HG02642 (cell line): Measurements from ENCODE around the gene MLPH.

Experiments
- ATAC-seq: cut with Tn5 transposase; IDR thresholded peaks from one replicate; pipeline ENCODE4 v1.9.1; 2021; ENCODE audit warnings: mild to moderate bottlenecking; ENCODE audit not compliant: unreplicated experiment, poor library complexity

MLPH gene

DNA sequence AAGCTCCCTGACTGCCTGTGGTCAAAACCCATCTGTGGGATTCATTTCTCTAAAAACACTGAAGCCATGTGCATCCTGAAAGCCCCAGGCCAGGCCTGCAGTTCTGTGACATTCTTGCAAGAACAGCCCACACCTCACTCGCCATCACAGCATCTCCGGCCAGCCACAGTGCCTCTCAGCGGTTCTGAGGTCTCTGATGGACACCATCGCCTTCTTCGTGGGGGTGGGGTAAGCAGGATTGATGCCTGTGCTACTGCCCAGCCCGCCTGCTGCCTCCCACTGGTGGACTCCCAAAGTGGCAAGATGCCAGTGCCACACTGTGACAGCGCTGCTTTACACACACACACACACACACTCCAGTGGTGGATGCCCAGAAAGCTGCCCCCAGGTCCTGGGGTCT is 74.2 kb downstream of the MLPH start:
- ATAC-seq, result no peak

- no peak for ATAC-seq
These were observed 76.8 kb downstream of the MLPH start for GRCh38 chr2:237563816-237564215.

GRCh38 chr2:237564526-237565131 is 77.6 kb downstream of the MLPH start:
- no peak for ATAC-seq

GRCh38 chr2:237565974-237566373 is 78.9 kb downstream of the MLPH start:
- no peak for ATAC-seq

DNA sequence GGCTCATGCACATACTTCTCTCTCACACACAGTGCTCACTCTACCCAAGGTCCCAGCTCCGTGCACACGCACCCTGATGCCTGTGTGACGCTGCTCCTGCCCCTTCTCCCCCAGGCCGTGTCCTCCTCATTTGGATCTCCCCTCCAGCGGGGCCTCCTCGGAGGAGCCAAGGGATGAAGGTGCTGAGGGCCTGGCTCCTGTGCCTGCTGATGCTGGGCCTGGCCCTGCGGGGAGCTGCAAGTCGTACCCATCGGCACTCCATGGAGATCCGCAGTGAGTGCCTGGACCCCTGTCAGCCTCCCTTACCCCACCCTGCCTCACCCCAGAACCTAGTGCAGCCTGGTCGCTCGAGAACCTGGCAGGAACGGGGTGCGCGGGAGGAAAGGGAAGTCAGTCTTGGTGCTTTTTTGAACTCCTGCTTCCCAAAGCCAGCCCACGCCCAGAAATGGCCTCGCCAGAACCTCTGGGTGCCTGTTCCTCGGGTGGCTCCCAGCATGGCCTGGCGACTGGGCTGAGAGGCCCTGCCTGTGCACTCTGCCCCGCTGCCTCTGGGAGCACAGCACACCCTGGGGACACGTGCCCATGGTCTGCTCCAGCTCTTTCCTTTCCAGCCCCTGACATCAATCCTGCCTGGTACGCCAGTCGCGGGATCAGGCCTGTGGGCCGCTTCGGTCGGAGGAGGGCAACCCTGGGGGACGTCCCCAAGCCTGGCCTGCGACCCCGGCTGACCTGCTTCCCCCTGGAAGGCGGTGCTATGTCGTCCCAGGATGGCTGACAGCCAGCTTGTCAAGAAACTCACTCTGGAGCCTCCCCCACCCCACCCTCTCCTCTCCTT is 79.6 kb downstream of the MLPH start, which contains the start of gene PRLH:
Gene PRLH, plus strand, starts transcription at position 174 of the 835 bp plus-strand sequence. Its CDS starts 0 bp downstream, at position 174.
- ATAC-seq, result no peak

- ATAC-seq, result no peak
These were observed 80.4 kb downstream of the MLPH start for GRCh38 chr2:237567276-237568029.

DNA sequence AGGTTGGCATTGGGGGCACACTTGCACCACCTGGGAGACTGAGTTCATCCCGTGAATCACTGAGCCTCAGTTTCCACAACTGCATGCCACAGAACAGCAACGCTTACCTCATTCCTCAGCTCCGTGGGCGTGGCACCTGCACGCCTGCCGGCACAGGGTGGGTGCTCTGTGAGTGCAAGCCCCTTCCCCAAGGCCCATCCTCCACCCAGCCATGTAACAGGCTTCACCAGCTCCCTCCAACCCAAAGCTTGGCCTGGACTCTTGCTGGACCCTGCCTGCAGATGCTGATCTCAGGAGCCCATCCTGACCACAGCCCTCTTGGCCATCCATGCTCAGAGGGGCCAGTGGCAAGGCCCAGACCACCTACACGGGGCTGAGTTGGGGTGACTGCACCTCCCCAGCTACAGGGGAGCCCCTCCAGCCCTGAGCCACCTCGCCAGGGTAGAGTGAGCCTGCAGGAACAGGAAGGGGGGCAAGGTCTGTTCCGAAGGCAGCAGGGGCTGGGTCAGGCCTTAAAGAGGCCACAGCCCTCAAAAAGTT is 81.1 kb downstream of the MLPH start:
- ATAC-seq, result no peak

GRCh38 chr2:237569041-237569440 is 82.0 kb downstream of the MLPH start:
- no peak for ATAC-seq

GRCh38 chr2:237569896-237570295 is 82.8 kb downstream of the MLPH start:
- ATAC-seq, result no peak

DNA sequence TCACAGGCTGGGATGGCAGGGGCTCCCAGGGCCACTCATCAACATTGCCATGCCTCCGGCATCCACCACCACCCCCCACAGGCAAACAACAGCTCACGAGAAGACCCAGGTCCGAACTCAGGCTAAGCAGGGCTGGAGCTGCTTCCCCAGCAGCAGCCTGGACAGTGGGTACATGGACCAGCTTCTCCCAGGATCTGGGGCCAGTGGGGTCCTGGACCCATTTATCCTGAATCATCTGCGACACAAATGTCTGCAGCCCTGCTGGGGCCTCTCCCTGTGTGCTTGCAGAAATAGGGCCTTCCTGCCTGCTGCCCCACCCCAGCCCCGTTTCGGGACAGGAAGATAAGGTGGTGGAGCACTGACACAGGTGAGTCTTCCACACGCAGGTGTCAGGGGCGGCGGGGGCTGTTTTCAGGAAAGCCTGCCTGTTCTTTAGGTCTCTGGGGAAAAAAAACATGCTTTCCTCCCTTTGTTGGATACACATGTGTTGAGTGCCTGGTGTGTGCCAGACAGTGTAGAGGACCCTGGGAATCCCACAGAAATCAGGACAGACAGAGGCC is 83.8 kb downstream of the MLPH start:
- ATAC-seq, result no peak

DNA sequence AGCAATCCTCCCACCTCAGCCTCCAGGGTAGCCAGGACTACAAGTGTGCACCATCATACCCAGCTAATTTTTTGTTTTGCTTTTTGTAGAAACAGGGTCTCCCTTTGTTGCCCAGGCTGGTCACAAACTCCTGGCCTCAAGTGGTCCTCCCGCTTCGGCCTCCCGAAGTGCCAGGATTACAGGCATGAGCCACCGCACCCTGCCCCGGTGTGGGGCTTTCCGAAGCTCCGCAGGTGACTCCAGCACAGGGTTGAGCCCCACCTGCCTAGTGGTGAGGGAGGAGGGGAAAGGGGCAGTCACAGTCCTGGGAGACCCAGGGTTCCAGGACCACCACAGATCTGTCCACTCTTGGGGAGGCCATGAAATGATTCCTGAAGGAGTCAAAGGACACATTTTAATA is 84.5 kb downstream of the MLPH start:
- ATAC-seq, result no peak

DNA sequence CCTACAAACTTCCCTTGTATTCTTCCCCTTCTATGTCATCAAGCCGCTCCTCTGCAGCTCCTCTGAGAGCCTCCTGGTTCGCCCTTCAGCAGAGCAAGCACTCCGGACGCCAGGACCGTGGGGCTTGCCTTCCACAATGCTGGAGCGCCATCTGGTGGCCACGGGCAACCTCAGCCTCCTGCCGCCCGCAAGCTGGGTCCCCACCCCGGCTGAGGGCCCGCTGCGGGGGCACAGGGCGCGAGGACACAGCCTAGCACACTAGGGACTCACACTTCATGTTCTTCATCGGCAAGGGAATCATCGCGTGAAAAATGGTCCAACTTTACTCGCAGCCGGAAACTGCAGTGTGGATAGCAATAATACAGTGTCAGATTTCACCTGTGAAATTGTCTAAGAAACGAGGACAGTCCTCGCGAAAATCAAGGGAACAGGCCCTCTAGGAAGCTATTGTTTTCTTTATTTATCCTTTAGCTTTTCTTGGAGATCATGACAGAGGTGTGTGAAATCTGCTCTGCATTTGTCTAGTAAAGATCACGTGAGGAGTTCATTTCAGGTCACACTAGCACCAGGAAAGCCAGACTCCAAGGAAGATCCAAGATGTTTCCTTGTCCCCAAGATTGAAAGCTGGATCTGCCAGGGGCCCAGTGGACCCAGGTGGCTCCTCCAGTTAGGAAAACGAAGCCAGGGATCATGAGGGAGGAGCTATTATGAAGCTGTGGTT is 85.1 kb downstream of the MLPH start:
- ATAC-seq, result peak; percentile 80

DNA sequence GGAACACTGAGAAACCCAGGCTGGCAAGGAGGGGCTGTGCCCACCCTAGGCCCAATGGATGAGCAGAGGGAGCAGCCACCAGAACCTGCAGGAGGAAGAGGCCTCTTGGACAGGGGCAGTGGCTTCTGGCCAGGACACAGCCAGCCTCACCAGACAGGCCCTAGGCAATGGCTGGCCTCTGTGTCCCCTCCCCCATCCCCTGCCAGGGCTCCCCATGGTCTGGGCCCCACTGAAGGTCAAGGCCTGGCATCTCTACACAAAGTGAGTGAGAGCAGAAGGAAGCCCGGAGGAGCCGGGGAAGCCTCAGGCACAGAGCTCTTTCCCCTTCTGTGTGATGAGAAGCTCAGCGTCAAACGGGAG is 85.7 kb downstream of the MLPH start:
- ATAC-seq, result no peak

DNA sequence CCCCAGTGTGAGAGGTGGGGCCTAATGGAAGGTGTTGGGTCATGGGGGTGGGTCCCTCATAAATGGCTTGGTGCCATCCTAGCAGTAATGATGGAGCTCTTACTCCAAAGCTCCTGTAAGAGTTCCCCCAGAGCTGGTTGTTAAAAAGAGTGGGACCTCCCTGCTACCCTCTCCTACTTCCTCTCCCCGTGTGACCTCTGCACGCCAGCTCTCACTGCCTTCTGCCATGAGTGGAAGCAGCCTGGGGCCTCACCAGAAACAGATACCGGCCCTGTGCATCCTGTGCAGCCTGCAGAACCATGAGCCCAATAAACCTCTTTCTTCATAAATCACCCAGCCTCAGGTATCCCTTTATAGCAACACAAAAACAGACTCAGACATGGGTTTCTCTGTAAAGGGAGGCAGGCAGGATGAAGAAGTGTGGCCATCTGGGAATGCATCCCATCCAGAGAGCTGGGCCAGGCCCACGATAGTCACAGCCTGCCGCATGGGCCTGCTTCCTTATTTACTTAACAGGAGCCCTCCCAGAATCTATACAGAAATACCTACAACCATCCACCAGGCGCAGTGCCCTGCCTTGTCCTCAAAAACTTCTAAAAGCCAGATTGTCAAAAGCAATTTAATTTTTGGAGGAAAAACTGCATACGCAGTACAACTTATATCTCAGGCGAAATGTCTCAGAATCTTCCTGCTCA is 86.8 kb downstream of the MLPH start:
- no peak for ATAC-seq

- ATAC-seq, result no peak
These were observed 87.4 kb downstream of the MLPH start for GRCh38 chr2:237574467-237574866.

DNA sequence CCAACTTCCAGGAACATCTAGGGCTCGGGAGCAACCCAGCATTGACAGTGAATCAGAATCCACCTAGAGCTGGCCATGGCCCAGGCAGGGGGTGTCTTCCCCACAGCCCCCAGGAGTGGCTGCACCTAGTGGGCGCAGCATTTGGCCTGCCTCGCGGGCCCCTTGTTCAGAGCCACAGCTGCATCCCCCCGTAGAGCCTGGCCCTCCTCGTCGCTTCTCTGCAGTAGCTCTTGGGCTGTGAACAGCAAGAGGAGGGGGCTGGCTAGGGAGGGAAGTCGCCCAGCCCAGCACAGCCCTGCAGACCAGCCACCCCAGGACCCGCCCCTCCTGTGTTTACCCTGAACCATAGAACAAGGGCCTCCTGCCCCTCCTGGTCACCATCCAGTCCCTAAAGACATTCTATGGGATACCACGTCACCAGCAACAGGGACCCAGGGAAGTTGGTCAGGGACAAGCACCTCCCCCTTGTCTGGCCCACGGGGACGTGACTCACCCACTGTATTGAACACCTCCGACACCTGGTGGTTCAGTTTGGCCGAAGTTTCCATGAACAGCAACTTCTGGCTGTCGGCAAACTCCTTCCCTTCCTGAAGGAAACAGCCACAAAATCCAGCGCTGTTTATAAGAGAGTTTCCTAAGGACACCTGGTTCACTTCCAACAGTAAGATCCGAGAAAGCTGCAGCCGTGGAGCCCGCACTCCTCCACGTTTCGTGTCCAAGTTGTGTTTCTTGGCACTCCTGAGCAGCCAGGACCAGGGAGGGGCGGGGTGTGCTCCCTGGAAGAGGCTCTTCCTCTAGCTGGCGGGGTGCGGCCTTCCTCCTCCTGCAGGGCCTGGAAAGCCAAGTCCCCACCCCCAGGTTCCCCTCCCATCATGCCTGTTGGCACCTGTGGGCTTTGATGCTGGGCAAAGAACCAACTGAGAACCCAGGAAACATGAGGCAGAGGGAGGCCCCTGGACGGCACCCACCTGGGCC is 88.1 kb downstream of the MLPH start:
- no peak for ATAC-seq

GRCh38 chr2:237575869-237576862 is 89.1 kb downstream of the MLPH start:
- no peak for ATAC-seq
